Activated CD4-positive, alpha-beta memory T cell treated with anti-CD3 and anti-CD28 coated beads for 36 hours (primary cell): ENCODE measurements around the gene LHX3. TPM values are rescaled to one million over a fixed set of nuclear protein-coding genes. Genes with fewer than 3 reads are reported as not detected.

Experiments
- CTCF ChIA-PET: fragments of 350-600 bp; sonication (Branson Sonifier 250); formaldehyde crosslinking; loops from one replicate; lab custom pipeline; 2021; ENCODE audit warnings: antibody characterized with exemption, inconsistent platforms; lab: Charles Lee
- POLR2A ChIA-PET: fragments of 350-600 bp; sonication (Branson Sonifier 250); formaldehyde crosslinking; loops from one replicate; lab custom pipeline; 2021; ENCODE audit warnings: antibody characterized with exemption; lab: Charles Lee
- DNase-seq: peaks from one replicate; pipeline ENCODE4 v3.0.0-alpha.2; 2020
- H3K27ac Mint-ChIP-seq: one replicate; pipeline ENCODE4 v1.8.0; 2021; ENCODE audit warnings: mixed read lengths
- H3K27me3 Mint-ChIP-seq: one replicate; pipeline ENCODE4 v1.8.0; 2021; ENCODE audit warnings: mixed read lengths
- H3K36me3 Mint-ChIP-seq: one replicate; pipeline ENCODE4 v1.8.0; 2021; ENCODE audit warnings: mixed read lengths
- H3K4me1 Mint-ChIP-seq: one replicate; pipeline ENCODE4 v1.8.0; 2021; ENCODE audit warnings: low read depth, mixed read lengths
- H3K4me3 Mint-ChIP-seq: one replicate; pipeline ENCODE4 v1.8.0; 2021; ENCODE audit warnings: mild to moderate bottlenecking, mixed read lengths
- H3K9me3 Mint-ChIP-seq: one replicate; pipeline ENCODE4 v1.8.0; 2021; ENCODE audit warnings: mixed read lengths
- intact Hi-C: fragments of 100-400 bp; cut with micrococcal nuclease; formaldehyde crosslinking; loops from one replicate; pipeline ENCODE4 v1.15.1; 2023
- total RNA-seq, 2 experiments: library from RNA; stranded (reverse); gene quantifications; one replicate each; pipeline ENCODE4 v1.2.3, GENCODE V29; 2021

Gene LHX3
- total RNA-seq, 2 experiments from 2014 or later: not detected

- peaks cover 2% of the 10 kb centered on the region for H3K4me1 Mint-ChIP-seq
- H3K27me3 Mint-ChIP-seq: peaks cover 48% of the 10 kb centered on the region
- H3K9me3 Mint-ChIP-seq: no peaks in the 10 kb centered on the region
- intact Hi-C loops: no loop called here
- ChIA-PET CTCF (no interaction called here), POLR2A (no interaction called here)
- H3K4me3 Mint-ChIP-seq: no peak overlapping the region
- H3K27ac Mint-ChIP-seq: no peak overlapping the region
- DNase-seq: no peak
- no peaks in the 10 kb centered on the region for H3K36me3 Mint-ChIP-seq
These were observed 4.5 kb downstream of the LHX3 start for GRCh38 chr9:136200424-136200823.

GRCh38 chr9:136199391-136200288, 5.3 kb downstream of the LHX3 start:
- H3K27ac Mint-ChIP-seq: no peak overlapping the region
- DNase-seq: no peak
- no peaks in the 10 kb centered on the region for H3K36me3 Mint-ChIP-seq
- peaks cover 56% of the 10 kb centered on the region for H3K27me3 Mint-ChIP-seq
- POLR2A ChIA-PET: no interaction called here
- no peak overlapping the region for H3K4me3 Mint-ChIP-seq
- H3K9me3 Mint-ChIP-seq: no peaks in the 10 kb centered on the region
- CTCF ChIA-PET: no interaction called here
- intact Hi-C loops: no loop called here
- H3K4me1 Mint-ChIP-seq: peaks cover 2% of the 10 kb centered on the region

GRCh38 chr9:136198605-136199083, 6.3 kb downstream of the LHX3 start:
- CTCF ChIA-PET: no interaction called here
- Mint-ChIP-seq H3K4me1 (peaks cover 2% of the 10 kb centered on the region), H3K4me3 (no peak overlapping the region), H3K9me3 (no peaks in the 10 kb centered on the region), H3K27ac (no peak overlapping the region), H3K27me3 (peaks cover 52% of the 10 kb centered on the region), H3K36me3 (no peaks in the 10 kb centered on the region)
- DNase-seq: no peak
- intact Hi-C loops: no loop called here
- POLR2A ChIA-PET: no interaction called here

- DNase-seq: no peak
- Mint-ChIP-seq H3K9me3 (no peaks in the 10 kb centered on the region), H3K4me3 (no peak overlapping the region), H3K4me1 (peaks cover 2% of the 10 kb centered on the region), H3K36me3 (no peaks in the 10 kb centered on the region), H3K27ac (no peak overlapping the region), H3K27me3 (peaks cover 48% of the 10 kb centered on the region)
- intact Hi-C loops: no loop called here
- ChIA-PET POLR2A (no interaction called here), CTCF (interaction anchor here (2.0 kb wide), 1 partner anchor 8 kb away, joined by 4 read pairs; no protein-coding TSS in a partner anchor)
These were observed 6.9 kb downstream of the LHX3 start for GRCh38 chr9:136197930-136198604.

- Mint-ChIP-seq H3K27ac (no peak overlapping the region), H3K27me3 (peaks cover 48% of the 10 kb centered on the region), H3K4me3 (no peak overlapping the region), H3K4me1 (peaks cover 2% of the 10 kb centered on the region), H3K9me3 (no peaks in the 10 kb centered on the region), H3K36me3 (no peaks in the 10 kb centered on the region)
- DNase-seq: no peak
- intact Hi-C loops: no loop called here
- CTCF ChIA-PET: interaction anchor here (2.0 kb wide), 1 partner anchor 9 kb away, joined by 4 read pairs; no protein-coding TSS in a partner anchor
- POLR2A ChIA-PET: no interaction called here
These were observed 7.6 kb downstream of the LHX3 start for GRCh38 chr9:136197084-136197875.

- peaks cover 51% of the 10 kb centered on the region for H3K27me3 Mint-ChIP-seq
- H3K9me3 Mint-ChIP-seq: no peaks in the 10 kb centered on the region
- ChIA-PET POLR2A (no interaction called here), CTCF (interaction anchor here (2.0 kb wide), 1 partner anchor 9 kb away, joined by 4 read pairs; no protein-coding TSS in a partner anchor)
- intact Hi-C loops: no loop called here
- H3K4me1 Mint-ChIP-seq: peaks cover 2% of the 10 kb centered on the region
- no peak for DNase-seq
- no peak overlapping the region for H3K4me3 Mint-ChIP-seq
- H3K27ac Mint-ChIP-seq: no peak overlapping the region
- no peaks in the 10 kb centered on the region for H3K36me3 Mint-ChIP-seq
These were observed 8.4 kb downstream of the LHX3 start for GRCh38 chr9:136196404-136197083.

GRCh38 chr9:136194540-136194939, 10.4 kb downstream of the LHX3 start:
- H3K4me3 Mint-ChIP-seq: no peak overlapping the region
- no peak for DNase-seq
- CTCF ChIA-PET: no interaction called here
- no peaks in the 10 kb centered on the region for H3K9me3 Mint-ChIP-seq
- POLR2A ChIA-PET: no interaction called here
- intact Hi-C loops: no loop called here
- H3K27ac Mint-ChIP-seq: no peak overlapping the region
- H3K27me3 Mint-ChIP-seq: peaks cover 55% of the 10 kb centered on the region
- H3K36me3 Mint-ChIP-seq: no peaks in the 10 kb centered on the region
- H3K4me1 Mint-ChIP-seq: peaks cover 2% of the 10 kb centered on the region

- H3K36me3 Mint-ChIP-seq: no peaks in the 10 kb centered on the region
- H3K27ac Mint-ChIP-seq: no peak overlapping the region
- ChIA-PET POLR2A (no interaction called here), CTCF (no interaction called here)
- no peaks in the 10 kb centered on the region for H3K9me3 Mint-ChIP-seq
- no peak for DNase-seq
- no peak overlapping the region for H3K4me3 Mint-ChIP-seq
- peaks cover 2% of the 10 kb centered on the region for H3K4me1 Mint-ChIP-seq
- H3K27me3 Mint-ChIP-seq: peaks cover 53% of the 10 kb centered on the region
- intact Hi-C loops: no loop called here
These were observed 11.0 kb downstream of the LHX3 start for GRCh38 chr9:136193891-136194279.

GRCh38 chr9:136193127-136193890, 11.6 kb downstream of the LHX3 start:
- POLR2A ChIA-PET: no interaction called here
- H3K9me3 Mint-ChIP-seq: no peaks in the 10 kb centered on the region

GRCh38 chr9:136192289-136193126, 12.4 kb downstream of the LHX3 start:
- Mint-ChIP-seq H3K9me3 (no peaks in the 10 kb centered on the region), H3K27ac (no peak overlapping the region), H3K4me1 (peaks cover 2% of the 10 kb centered on the region), H3K27me3 (peaks cover 50% of the 10 kb centered on the region), H3K4me3 (no peak overlapping the region), H3K36me3 (no peaks in the 10 kb centered on the region)
- ChIA-PET CTCF (interaction anchor here (1.2 kb wide), 1 partner anchor 22 kb away, joined by 3 read pairs; no protein-coding TSS in a partner anchor), POLR2A (no interaction called here)
- intact Hi-C loops: no loop called here
- DNase-seq: no peak

More at GRCh38 chr9:136193127-136193890, 11.6 kb downstream of the LHX3 start:
- CTCF ChIA-PET: interaction anchor here (1.2 kb wide), 1 partner anchor 23 kb away, joined by 3 read pairs; no protein-coding TSS in a partner anchor
- DNase-seq: no peak
- intact Hi-C loops: no loop called here
- Mint-ChIP-seq H3K4me1 (peaks cover 2% of the 10 kb centered on the region), H3K27ac (no peak overlapping the region), H3K36me3 (no peaks in the 10 kb centered on the region), H3K4me3 (no peak overlapping the region), H3K27me3 (peaks cover 51% of the 10 kb centered on the region)
